ENCODE results near the gene P2RY12. TPM values are rescaled to one million over a fixed set of nuclear protein-coding genes. Genes with fewer than 3 reads are reported as not detected.

Gene P2RY12
- total and polyA plus RNA-seq, 2 donors (not counting 1 experiment from before 2014, with no cell fraction given), result 0.42 to 0.79 TPM

DNA sequence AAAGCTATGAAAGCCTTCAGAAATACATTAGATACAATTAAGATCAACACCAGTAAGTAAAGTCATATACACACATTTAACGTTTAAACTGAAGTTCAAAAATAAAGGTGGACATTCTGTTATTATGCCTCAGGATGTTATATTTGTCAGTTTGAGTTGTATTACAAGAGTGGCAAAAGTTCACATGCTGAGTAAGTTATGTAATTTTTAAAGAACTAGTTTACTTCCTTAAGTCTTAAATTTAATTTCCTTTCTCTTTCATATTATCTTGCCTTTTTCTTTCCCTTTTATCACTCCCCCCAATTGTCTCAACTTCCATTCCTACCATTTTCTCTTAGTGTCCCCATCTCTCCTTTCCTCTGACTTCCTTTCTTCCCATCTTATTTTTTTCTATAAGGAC, 63.0 kb downstream of the P2RY12 start:
- no peaks in the 10 kb centered on the region for H3K27me3 Mint-ChIP-seq
- CTCF ChIA-PET, result interaction anchor here (1.2 kb wide), 1 partner anchor 94 kb away, joined by 3 read pairs; no protein-coding TSS in a partner anchor
- H3K4me2 ChIP-seq (replicated peaks; ENCODE audit: low read depth, low read length, poor library complexity, severe bottlenecking), result no peak overlapping the region
- TF ChIP-seq EZH2 (IDR thresholded peaks at IDR 0.05; ENCODE audit: borderline replicate concordance, insufficient read depth, low read depth, low read length, poor library complexity, severe bottlenecking) (no peak), CTCF (IDR thresholded peaks at IDR 0.05) (no peak)
- no CpG with 5 or more reads among the region's 1 CpG for WGBS (ENCODE audit: insufficient coverage)
- H2AFZ ChIP-seq (ENCODE audit: insufficient read depth, low read depth, low read length, poor library complexity, severe bottlenecking), result no peak overlapping the region
- intact Hi-C loops (cut with micrococcal nuclease), result no loop called here
- H3K27me3 ChIP-seq (replicated peaks in 1 of 4; ENCODE audit: control extremely low read depth in 1 of 4, control insufficient read depth in 3 of 4, insufficient read depth in 4 of 4, low read length in 3 of 4), result no peaks in the 10 kb centered on the region
- no peak overlapping the region for H3K27ac Mint-ChIP-seq
- no peak overlapping the region for H3K9ac ChIP-seq (ENCODE audit: low read length)
- H3K4me3 ChIP-seq (ENCODE audit: control extremely low read depth in 1 of 5, extremely low read depth in 1 of 5, insufficient read depth in 1 of 5, low read depth in 2 of 5, low read length in 4 of 5), result no peak overlapping the region
- no peaks in the 10 kb centered on the region for H3K9me3 ChIP-seq (ENCODE audit: control extremely low read depth in 1 of 3, control insufficient read depth in 2 of 3, insufficient read depth in 1 of 3, low read length in 2 of 3)
- no peaks in the 10 kb centered on the region for H3K79me2 ChIP-seq (ENCODE audit: control insufficient read depth, insufficient read depth, low read length)
- DNase-seq (no peak), ATAC-seq (ENCODE audit: low read depth) (no peak)
- H3K9me3 Mint-ChIP-seq (ENCODE audit: insufficient read depth), result no peaks in the 10 kb centered on the region
- no peak overlapping the region for H3K27ac ChIP-seq (ENCODE audit: low read length in 2 of 2)
- H3K4me1 Mint-ChIP-seq, result peaks cover 5% of the 10 kb centered on the region
- no peaks in the 10 kb centered on the region for H3K36me3 ChIP-seq (replicated peaks in 1 of 2; ENCODE audit: control extremely low read depth in 1 of 2, control insufficient read depth in 1 of 2, extremely low read depth in 1 of 2, insufficient read depth in 2 of 2, low read length in 1 of 2)
- no peak overlapping the region for H3K4me3 Mint-ChIP-seq
- no peaks in the 10 kb centered on the region for H3K4me1 ChIP-seq (ENCODE audit: control insufficient read depth in 2 of 2, insufficient read depth in 2 of 2, low read length in 2 of 2)
- H4K20me1 ChIP-seq (ENCODE audit: control insufficient read depth, insufficient read depth, low read length, poor library complexity, severe bottlenecking), result no peaks in the 10 kb centered on the region
- POLR2A ChIA-PET, result no interaction called here

- Histone ChIP-seq H3K4me1 (ENCODE audit: control insufficient read depth in 2 of 2, insufficient read depth in 2 of 2, low read length in 2 of 2) (no peaks in the 10 kb centered on the region), H3K27ac (ENCODE audit: low read length in 2 of 2) (no peak overlapping the region), H3K79me2 (ENCODE audit: control insufficient read depth, insufficient read depth, low read length) (no peaks in the 10 kb centered on the region), H3K36me3 (replicated peaks in 1 of 2; ENCODE audit: control extremely low read depth in 1 of 2, control insufficient read depth in 1 of 2, extremely low read depth in 1 of 2, insufficient read depth in 2 of 2, low read length in 1 of 2) (no peaks in the 10 kb centered on the region), H3K9me3 (ENCODE audit: control extremely low read depth in 1 of 3, control insufficient read depth in 2 of 3, insufficient read depth in 1 of 3, low read length in 2 of 3) (no peaks in the 10 kb centered on the region), H3K27me3 (replicated peaks in 1 of 4; ENCODE audit: control extremely low read depth in 1 of 4, control insufficient read depth in 3 of 4, insufficient read depth in 4 of 4, low read length in 3 of 4) (no peaks in the 10 kb centered on the region), H4K20me1 (ENCODE audit: control insufficient read depth, insufficient read depth, low read length, poor library complexity, severe bottlenecking) (no peaks in the 10 kb centered on the region), H3K9ac (ENCODE audit: low read length) (no peak overlapping the region), H2AFZ (ENCODE audit: insufficient read depth, low read depth, low read length, poor library complexity, severe bottlenecking) (no peak overlapping the region), H3K4me2 (replicated peaks; ENCODE audit: low read depth, low read length, poor library complexity, severe bottlenecking) (no peak overlapping the region), H3K4me3 (ENCODE audit: control extremely low read depth in 1 of 5, extremely low read depth in 1 of 5, insufficient read depth in 1 of 5, low read depth in 2 of 5, low read length in 4 of 5) (no peak overlapping the region)
- no peak overlapping the region for H3K27ac Mint-ChIP-seq
- CTCF ChIA-PET, result interaction anchor here (1.2 kb wide), 1 partner anchor 93 kb away, joined by 3 read pairs; no protein-coding TSS in a partner anchor
- no peak for ATAC-seq (ENCODE audit: low read depth)
- WGBS (ENCODE audit: insufficient coverage), result 100% methylated on average over 1 of the region's 2 CpGs
- TF ChIP-seq EZH2 (IDR thresholded peaks at IDR 0.05; ENCODE audit: borderline replicate concordance, insufficient read depth, low read depth, low read length, poor library complexity, severe bottlenecking), result no peak
- no peak for TF ChIP-seq CTCF (IDR thresholded peaks at IDR 0.05)
- no peaks in the 10 kb centered on the region for H3K9me3 Mint-ChIP-seq (ENCODE audit: insufficient read depth)
- peaks cover 3% of the 10 kb centered on the region for H3K4me1 Mint-ChIP-seq
- H3K27me3 Mint-ChIP-seq, result no peaks in the 10 kb centered on the region
- intact Hi-C loops (cut with micrococcal nuclease), result no loop called here
- no peak for DNase-seq
- no peak overlapping the region for H3K4me3 Mint-ChIP-seq
- POLR2A ChIA-PET, result no interaction called here
Observed at GRCh38 chr3:151320131-151320530, 64.4 kb downstream of the P2RY12 start.
